ENCODE data around the gene MFAP1. TPM values are rescaled to one million over a fixed set of nuclear protein-coding genes. Genes with fewer than 3 reads are reported as not detected.

Gene MFAP1
- total RNA-seq, 1 donor from 2014 or later, result 21.0 TPM

- DNase-seq, result no peak
- intact Hi-C loops (cut with DNase I), result no loop called here
- no peak overlapping the region for H3K4me3 ChIP-seq
- no peak overlapping the region for H3K27ac ChIP-seq
- peaks cover 13% of the 10 kb centered on the region for H3K36me3 ChIP-seq
- no peak for ATAC-seq
- H3K27me3 ChIP-seq, result no peaks in the 10 kb centered on the region
- peaks cover 16% of the 10 kb centered on the region for H3K4me1 ChIP-seq
- TF ChIP-seq CTCF (IDR thresholded peaks at IDR 0.05), result no peak
- no peaks in the 10 kb centered on the region for H3K9me3 ChIP-seq
Measured at GRCh38 chr15:43789409-43789808, 35.1 kb downstream of the MFAP1 start.

GRCh38 chr15:43779016-43779415 lies 45.5 kb downstream of the MFAP1 start:
- peaks cover 8% of the 10 kb centered on the region for H3K4me1 ChIP-seq
- H3K36me3 ChIP-seq, result peaks cover 1% of the 10 kb centered on the region
- H3K9me3 ChIP-seq, result no peaks in the 10 kb centered on the region
- ATAC-seq (no peak), DNase-seq (no peak)
- TF ChIP-seq CTCF (IDR thresholded peaks at IDR 0.05), result no peak
- no peak overlapping the region for H3K27ac ChIP-seq
- intact Hi-C loops (cut with DNase I), result no loop called here
- H3K27me3 ChIP-seq, result no peaks in the 10 kb centered on the region
- no peak overlapping the region for H3K4me3 ChIP-seq

GRCh38 chr15:43777267-43777914 lies 47.1 kb downstream of the MFAP1 start:
- H3K27ac ChIP-seq, result peak overlapping the region; percentile 87
- TF ChIP-seq CTCF (IDR thresholded peaks at IDR 0.05), result peak; percentile 77
- DNase-seq (peak; percentile 91), ATAC-seq (peak; percentile 83)
- intact Hi-C loops (cut with DNase I), result no loop called here
- H3K4me3 ChIP-seq, result peak overlapping the region; percentile 66
- H3K4me1 ChIP-seq, result peaks cover 8% of the 10 kb centered on the region
- H3K36me3 ChIP-seq, result peaks cover 17% of the 10 kb centered on the region
- no peaks in the 10 kb centered on the region for H3K9me3 ChIP-seq
- H3K27me3 ChIP-seq, result no peaks in the 10 kb centered on the region

- Histone ChIP-seq H3K27me3 (no peaks in the 10 kb centered on the region), H3K9me3 (no peaks in the 10 kb centered on the region), H3K4me3 (peak within 1 kb of the TSS; percentile 66), H3K36me3 (peaks cover 23% of the 10 kb centered on the region), H3K4me1 (peaks cover 8% of the 10 kb centered on the region), H3K27ac (peak within 1 kb of the TSS; percentile 87)
- peak; percentile 90 for ATAC-seq
- TF ChIP-seq CTCF (IDR thresholded peaks at IDR 0.05), result no peak
- peak; percentile 93 for DNase-seq
- intact Hi-C loops (cut with DNase I), result no loop called here
Measured at GRCh38 chr15:43776718-43777266, 47.7 kb downstream of the MFAP1 start, which contains the start of gene ELL3. TSS of gene ELL3 (minus strand) at chr15:43776966. CDS start at chr15:43776901, 65 bp downstream.

- intact Hi-C loops (cut with DNase I), result no loop called here
- no peak for TF ChIP-seq CTCF (IDR thresholded peaks at IDR 0.05)
- ATAC-seq, result peak; percentile 7
- Histone ChIP-seq H3K9me3 (no peaks in the 10 kb centered on the region), H3K27ac (peak overlapping the region; percentile 87), H3K4me1 (peaks cover 8% of the 10 kb centered on the region), H3K36me3 (peaks cover 29% of the 10 kb centered on the region), H3K27me3 (no peaks in the 10 kb centered on the region), H3K4me3 (peak overlapping the region; percentile 66)
- peak; percentile 74 for DNase-seq
Measured at GRCh38 chr15:43776101-43776717, 48.3 kb downstream of the MFAP1 start.
